ENCODE measurements around the gene NOC2L.

Gene NOC2L

DNA sequence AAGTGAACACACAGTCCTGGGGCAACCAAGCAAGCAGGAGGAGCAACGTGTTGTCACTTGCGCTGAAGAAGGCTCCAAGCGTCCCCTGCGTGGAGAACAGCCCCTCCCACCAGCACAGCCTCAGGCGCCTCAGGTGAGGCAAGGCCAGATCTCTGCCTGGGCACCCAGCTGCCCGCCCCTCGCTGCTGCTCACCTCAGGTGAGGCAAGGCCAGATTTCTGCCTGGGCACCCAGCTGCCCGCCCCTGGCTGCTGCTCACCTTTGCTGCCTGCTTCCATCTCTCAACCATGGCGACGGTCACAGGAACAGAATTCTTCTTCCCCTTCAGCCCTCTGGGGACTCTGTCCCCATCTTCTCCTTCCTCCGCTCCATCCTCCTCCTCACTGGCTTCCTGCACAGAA is 2.4 kb downstream of the NOC2L start:
- no peak overlapping the region for H3K4me3 ChIP-seq (ENCODE audit: low read depth, low read length)
- TF ChIP-seq, protein P1, sequence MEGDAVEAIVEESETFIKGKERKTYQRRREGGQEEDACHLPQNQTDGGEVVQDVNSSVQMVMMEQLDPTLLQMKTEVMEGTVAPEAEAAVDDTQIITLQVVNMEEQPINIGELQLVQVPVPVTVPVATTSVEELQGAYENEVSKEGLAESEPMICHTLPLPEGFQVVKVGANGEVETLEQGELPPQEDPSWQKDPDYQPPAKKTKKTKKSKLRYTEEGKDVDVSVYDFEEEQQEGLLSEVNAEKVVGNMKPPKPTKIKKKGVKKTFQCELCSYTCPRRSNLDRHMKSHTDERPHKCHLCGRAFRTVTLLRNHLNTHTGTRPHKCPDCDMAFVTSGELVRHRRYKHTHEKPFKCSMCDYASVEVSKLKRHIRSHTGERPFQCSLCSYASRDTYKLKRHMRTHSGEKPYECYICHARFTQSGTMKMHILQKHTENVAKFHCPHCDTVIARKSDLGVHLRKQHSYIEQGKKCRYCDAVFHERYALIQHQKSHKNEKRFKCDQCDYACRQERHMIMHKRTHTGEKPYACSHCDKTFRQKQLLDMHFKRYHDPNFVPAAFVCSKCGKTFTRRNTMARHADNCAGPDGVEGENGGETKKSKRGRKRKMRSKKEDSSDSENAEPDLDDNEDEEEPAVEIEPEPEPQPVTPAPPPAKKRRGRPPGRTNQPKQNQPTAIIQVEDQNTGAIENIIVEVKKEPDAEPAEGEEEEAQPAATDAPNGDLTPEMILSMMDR (conservative IDR thresholded peaks at IDR 0.05; ENCODE audit: low read depth, low read length) = no peak
- no peak for DNase-seq (ENCODE audit: low read depth)

DNA sequence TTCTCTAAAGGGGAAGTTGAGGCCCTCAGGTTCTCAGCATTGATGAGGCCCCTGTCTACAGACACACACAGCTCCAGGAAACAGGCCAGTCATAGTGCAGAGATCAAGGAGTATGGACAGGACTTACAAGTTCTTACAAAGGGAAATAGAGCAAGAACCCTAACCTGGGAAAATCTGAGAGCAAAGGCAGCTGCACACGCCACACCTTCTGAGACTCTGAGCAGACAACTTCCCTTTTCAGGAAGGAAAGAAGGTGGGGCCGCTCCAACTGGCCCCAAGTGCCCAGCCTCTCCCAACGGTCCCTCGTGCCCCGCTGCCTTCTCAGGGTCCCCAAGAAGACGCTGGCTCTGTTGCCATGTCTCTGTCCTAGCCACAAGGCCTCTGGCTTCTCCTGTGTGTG is 3.6 kb downstream of the NOC2L start:
- TF ChIP-seq, protein P1 (conservative IDR thresholded peaks at IDR 0.05; ENCODE audit: low read depth, low read length) = no peak
- H3K4me3 ChIP-seq (ENCODE audit: low read depth, low read length) = no peak overlapping the region
- DNase-seq (ENCODE audit: low read depth) = no peak

DNA sequence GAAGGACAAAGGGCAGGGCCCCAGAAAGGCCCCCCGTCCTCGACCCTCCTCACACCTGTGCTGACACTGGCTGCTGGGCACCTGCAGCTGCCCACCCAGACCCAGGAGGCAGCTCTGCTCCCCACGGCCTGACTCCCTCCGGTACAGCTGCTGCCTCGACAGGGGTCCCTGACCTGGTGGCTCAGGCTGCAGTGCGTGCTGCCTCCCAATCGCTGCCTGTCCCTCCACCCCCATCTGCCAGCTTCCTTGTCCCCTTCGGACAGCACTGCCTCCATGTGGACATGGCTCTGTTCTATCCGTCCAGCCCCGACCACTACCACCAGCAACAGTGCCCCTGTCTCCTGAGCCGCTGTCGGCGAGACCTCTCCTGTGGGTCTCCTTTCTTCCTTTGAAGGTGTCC is 4.1 kb downstream of the NOC2L start:
- TF ChIP-seq, protein P1 (conservative IDR thresholded peaks at IDR 0.05; ENCODE audit: low read depth, low read length) = no peak
- no peak overlapping the region for H3K4me3 ChIP-seq (ENCODE audit: low read depth, low read length)
- DNase-seq (ENCODE audit: low read depth) = no peak

DNA sequence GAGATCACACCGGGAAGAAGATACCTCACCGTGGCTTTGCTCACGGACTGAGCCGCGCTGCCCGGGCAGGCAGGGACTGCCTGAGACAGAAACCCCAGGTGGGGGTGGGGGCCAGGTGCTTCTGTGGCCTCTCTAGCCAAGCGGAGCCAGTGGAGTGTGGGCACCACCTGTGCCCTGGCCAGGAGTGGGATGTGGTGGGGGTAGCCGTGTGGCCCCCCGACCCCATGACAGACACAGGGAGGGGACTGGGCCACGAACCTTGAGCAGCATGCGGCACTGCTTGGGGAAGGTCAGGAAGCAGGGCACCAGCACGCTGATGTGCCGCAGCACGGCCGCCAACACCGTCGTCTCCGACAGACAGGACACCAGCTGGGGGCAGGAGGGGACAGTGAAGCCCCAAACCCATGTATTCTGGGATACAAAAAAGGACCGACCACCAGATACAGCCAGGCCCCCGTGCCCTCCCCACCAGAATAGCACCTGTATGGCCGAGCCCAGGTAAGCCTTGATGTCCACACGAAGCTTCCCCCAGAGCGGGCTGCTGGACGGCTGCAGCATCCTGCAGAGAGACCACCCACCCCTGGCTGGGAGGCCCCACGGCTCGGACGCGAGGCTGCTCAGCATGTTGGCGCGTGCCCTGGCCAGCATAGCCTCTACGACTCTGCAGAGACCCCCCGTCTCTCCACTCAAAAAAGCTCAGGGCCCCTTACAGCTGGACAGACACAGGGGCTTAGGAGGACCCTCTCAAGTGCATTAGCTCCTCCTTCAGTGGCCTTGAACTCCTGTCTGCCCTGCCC is 5.3 kb downstream of the NOC2L start:
- TF ChIP-seq, protein P1 (conservative IDR thresholded peaks at IDR 0.05; ENCODE audit: low read depth, low read length) = no peak
- H3K4me3 ChIP-seq (ENCODE audit: low read depth, low read length) = no peak overlapping the region
- no peak for DNase-seq (ENCODE audit: low read depth)

DNA sequence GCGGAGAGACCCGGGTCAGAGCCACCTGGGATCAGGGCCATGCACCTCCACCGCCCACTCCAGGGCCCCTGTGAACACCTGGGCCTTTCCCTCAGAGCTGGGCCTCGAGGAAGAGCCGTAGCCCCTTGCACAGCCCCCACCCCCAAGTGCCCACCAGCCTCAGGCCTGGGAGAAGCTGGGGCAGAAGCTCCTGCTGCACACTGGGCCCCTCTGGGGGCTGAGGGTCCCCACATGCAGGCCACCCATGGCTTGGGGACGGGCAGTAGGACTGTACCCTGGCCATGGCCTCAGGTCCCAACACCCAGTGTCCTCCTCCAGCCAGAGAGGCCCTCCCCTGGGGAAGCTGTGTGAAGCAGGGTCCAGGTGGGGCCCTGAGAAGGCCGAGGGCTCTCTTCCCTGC is 6.5 kb downstream of the NOC2L start:
- no peak for DNase-seq (ENCODE audit: low read depth)
- H3K4me3 ChIP-seq (ENCODE audit: low read depth, low read length) = no peak overlapping the region
- TF ChIP-seq, protein P1 (conservative IDR thresholded peaks at IDR 0.05; ENCODE audit: low read depth, low read length) = no peak

DNA sequence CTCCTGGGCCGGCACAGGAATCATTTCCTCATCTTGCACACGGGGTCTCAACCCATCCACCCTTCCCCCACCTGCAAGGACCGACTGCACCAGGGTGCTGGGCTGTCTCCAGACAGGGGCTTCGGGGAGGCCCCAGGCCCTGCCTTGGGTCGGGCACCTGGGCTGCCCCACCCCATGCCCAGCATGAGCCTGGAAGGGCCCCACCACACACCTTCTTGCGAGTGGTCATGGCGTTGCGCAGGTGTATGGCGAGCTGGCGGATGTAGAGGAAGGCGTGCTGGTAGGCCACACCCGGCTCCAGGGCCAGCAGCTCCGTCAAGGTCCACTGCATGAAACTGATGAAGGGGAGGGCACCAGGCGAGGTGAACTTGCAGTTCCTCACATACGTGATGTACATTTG is 6.9 kb downstream of the NOC2L start:
- no peak for DNase-seq (ENCODE audit: low read depth)
- no peak overlapping the region for H3K4me3 ChIP-seq (ENCODE audit: low read depth, low read length)
- TF ChIP-seq, protein P1 (conservative IDR thresholded peaks at IDR 0.05; ENCODE audit: low read depth, low read length) = no peak

DNA sequence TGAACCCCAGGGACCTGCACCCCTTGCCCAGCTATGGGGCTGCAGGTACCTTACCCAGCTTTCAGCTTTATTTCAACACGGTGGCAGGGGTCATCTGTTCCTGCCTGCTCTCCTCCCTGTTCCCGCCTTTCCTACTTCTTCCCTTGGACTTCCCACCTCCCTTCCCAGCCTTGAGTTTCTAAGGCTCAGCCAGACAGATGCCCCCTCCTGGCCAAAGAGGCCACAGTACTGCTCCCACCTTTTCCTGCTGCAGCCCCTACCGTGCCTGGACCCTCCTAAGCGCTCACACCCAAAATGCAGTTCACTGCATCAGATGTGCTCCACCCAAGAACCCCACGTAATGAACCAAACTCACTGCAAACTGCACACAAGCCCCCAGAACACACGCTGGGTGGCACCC is 7.7 kb downstream of the NOC2L start:
- H3K4me3 ChIP-seq (ENCODE audit: low read depth, low read length) = no peak overlapping the region
- no peak for DNase-seq (ENCODE audit: low read depth)
- TF ChIP-seq, protein P1 (conservative IDR thresholded peaks at IDR 0.05; ENCODE audit: low read depth, low read length) = peak; percentile 74

Measured in choroid plexus epithelial cell (primary cell).